Panc1 (cell line): ENCODE data around the gene BARX1. TPM values are rescaled to one million over a fixed set of nuclear protein-coding genes. Genes with fewer than 3 reads are reported as not detected.

Experiments used
- ATAC-seq: fragments of 200-7000 bp; cut with Tn5 transposase; 2 replicates; pipeline ENCODE4 v1.9.1; 2020; ENCODE audit warnings: mild to moderate bottlenecking, moderate library complexity
- BruUV-seq: library from RNA; stranded (reverse); fragments of 400-500 nt; replicated peaks from 2 replicates; lab custom pipeline; 2021; lab: Mats Ljungman, UMichigan
- CTCF ChIA-PET: fragments of 300-600 bp; sonication (Branson Sonifier 250); formaldehyde crosslinking; loops from one replicate; lab custom pipeline; 2022; ENCODE audit warnings: antibody characterized with exemption; lab: Charles Lee
- POLR2A ChIA-PET: fragments of 300-600 bp; sonication (Branson Sonifier 250); formaldehyde crosslinking; loops from one replicate; lab custom pipeline; 2022; ENCODE audit warnings: antibody characterized with exemption; lab: Charles Lee
- DNase-seq: peaks from one replicate; pipeline ENCODE4 v3.0.0-alpha.2; 2010; ENCODE audit warnings: low read depth, low spot score
- H3K27ac ChIP-seq: 2 replicates; pipeline ENCODE4 v1.5.1; 2011; ENCODE audit warnings: mild to moderate bottlenecking, low read length, inconsistent platforms
- H3K27me3 ChIP-seq: fragments of 200-500 bp; sonication (Bioruptor generic); 2 replicates; pipeline ENCODE4 v1.6.0; 2014; ENCODE audit warnings: low read length, inconsistent platforms; ENCODE audit not compliant: control insufficient read depth, insufficient read depth
- H3K36me3 ChIP-seq: fragments of 200-500 bp; sonication (Bioruptor generic); 2 replicates; pipeline ENCODE4 v1.5.1; 2014; ENCODE audit warnings: inconsistent platforms, mild to moderate bottlenecking, low read length, moderate library complexity; ENCODE audit not compliant: control insufficient read depth, insufficient read depth
- H3K4me1 ChIP-seq: 2 replicates; pipeline ENCODE4 v1.5.1; 2011; ENCODE audit warnings: inconsistent platforms, mild to moderate bottlenecking, low read length, moderate library complexity; ENCODE audit not compliant: control insufficient read depth, insufficient read depth
- H3K4me3 ChIP-seq, 2 experiments: 2 replicates each; pipeline ENCODE4 v1.5.1; 2011 to 2012; ENCODE audit warnings: low read depth in 2 of 2, low read length in 2 of 2, mild to moderate bottlenecking in 2 of 2, inconsistent platforms in 1 of 2, moderate library complexity in 1 of 2
- H3K9me3 ChIP-seq: fragments of 200-500 bp; sonication (Bioruptor generic); 2 replicates; pipeline ENCODE4 v1.5.1; 2014; ENCODE audit warnings: low read depth, mild to moderate bottlenecking, inconsistent platforms, low read length, moderate library complexity; ENCODE audit not compliant: control insufficient read depth, insufficient read depth
- CTCF ChIP-seq: fragments of 450-650 bp; IDR thresholded peaks from 2 replicates; pipeline ENCODE4 v1.5.1; 2017; ENCODE audit warnings: mild to moderate bottlenecking
- POLR2AphosphoS5 ChIP-seq: IDR thresholded peaks from 2 replicates; pipeline ENCODE4 v1.6.1; 2012; ENCODE audit warnings: mild to moderate bottlenecking, low read depth, low read length, moderate library complexity
- REST ChIP-seq, 2 experiments: IDR thresholded peaks; 2 replicates each; pipeline ENCODE4 v1.6.1; 2011 to 2012; ENCODE audit warnings: low read depth in 2 of 2, control low read depth in 1 of 2, low read length in 1 of 2, mild to moderate bottlenecking in 1 of 2, moderate library complexity in 1 of 2; ENCODE audit not compliant: insufficient read depth in 1 of 2
- SIN3A ChIP-seq: IDR thresholded peaks from 2 replicates; pipeline ENCODE4 v1.6.1; 2012; ENCODE audit warnings: low read depth, mild to moderate bottlenecking, low read length, moderate library complexity, borderline replicate concordance; ENCODE audit not compliant: insufficient read depth
- TCF7L2 ChIP-seq: IDR thresholded peaks from 2 replicates; pipeline ENCODE4 v1.6.1; 2011; ENCODE audit warnings: mild to moderate bottlenecking, low read depth, low read length, inconsistent platforms
- in situ Hi-C: cut with HindIII; loops from 2 replicates; pipeline ENCODE4 v1.10.0; 2016; ENCODE audit warnings: low sequenced_read_pairs, low pct_unique_long_range_greater_than_20kb
- intact Hi-C: fragments of 100-400 bp; cut with micrococcal nuclease; formaldehyde crosslinking; loops from one replicate; pipeline ENCODE4 v1.10.0; 2022; ENCODE audit not compliant: unreplicated experiment
- total RNA-seq: library from RNA; stranded (reverse); gene quantifications from one replicate; pipeline ENCODE4 v1.2.1, GENCODE V29; 2021; ENCODE audit not compliant: unreplicated experiment

The BARX1 gene
- total RNA-seq, 1 experiment from 2014 or later, result 81.2 TPM

- Histone ChIP-seq H3K4me1 (no peaks in the 10 kb centered on the region), H3K27me3 (no peaks in the 10 kb centered on the region), H3K4me3 (no peak overlapping the region), H3K36me3 (no peaks in the 10 kb centered on the region), H3K9me3 (no peaks in the 10 kb centered on the region), H3K27ac (no peak overlapping the region)
- ChIA-PET CTCF (no interaction called here), POLR2A (no interaction called here)
- BruUV-seq, result no TSS peak
- intact Hi-C loops (no loop called here), in situ Hi-C loops (no loop called here)
- no peak for TF ChIP-seq REST (IDR thresholded peaks at IDR 0.05; ENCODE audit: insufficient read depth in 1 of 2, low read depth in 2 of 2, low read length in 1 of 2)
- TF ChIP-seq CTCF, result no peak
- no peak for TF ChIP-seq POLR2AphosphoS5
- no peak for TF ChIP-seq TCF7L2
- no peak for TF ChIP-seq SIN3A
- DNase-seq (no peak), ATAC-seq (no peak)
These were observed 18.0 kb downstream of the BARX1 start for GRCh38 chr9:93937193-93937592.

- POLR2A ChIA-PET, result no interaction called here
- no TSS peak for BruUV-seq
These were observed 23.2 kb downstream of the BARX1 start for GRCh38 chr9:93931905-93932304.

More at GRCh38 chr9:93931905-93932304, 23.2 kb downstream of the BARX1 start:
- TF ChIP-seq SIN3A (no peak), POLR2AphosphoS5 (no peak), CTCF (no peak), TCF7L2 (no peak), REST (IDR thresholded peaks at IDR 0.05; ENCODE audit: insufficient read depth in 1 of 2, low read depth in 2 of 2, low read length in 1 of 2) (no peak)
- CTCF ChIA-PET, result no interaction called here
- Histone ChIP-seq H3K27ac (no peak overlapping the region), H3K4me3 (no peak overlapping the region), H3K4me1 (no peaks in the 10 kb centered on the region), H3K36me3 (no peaks in the 10 kb centered on the region), H3K9me3 (no peaks in the 10 kb centered on the region), H3K27me3 (no peaks in the 10 kb centered on the region)
- intact Hi-C loops (no loop called here), in situ Hi-C loops (no loop called here)
- no peak for ATAC-seq
- no peak for DNase-seq
